Measurements from ENCODE around the gene ASB2. TPM values are rescaled to one million over a fixed set of nuclear protein-coding genes. Genes with fewer than 3 reads are reported as not detected.

ASB2 gene
- polyA plus RNA-seq, 2 donors, result 4.5 to 4.7 TPM

DNA sequence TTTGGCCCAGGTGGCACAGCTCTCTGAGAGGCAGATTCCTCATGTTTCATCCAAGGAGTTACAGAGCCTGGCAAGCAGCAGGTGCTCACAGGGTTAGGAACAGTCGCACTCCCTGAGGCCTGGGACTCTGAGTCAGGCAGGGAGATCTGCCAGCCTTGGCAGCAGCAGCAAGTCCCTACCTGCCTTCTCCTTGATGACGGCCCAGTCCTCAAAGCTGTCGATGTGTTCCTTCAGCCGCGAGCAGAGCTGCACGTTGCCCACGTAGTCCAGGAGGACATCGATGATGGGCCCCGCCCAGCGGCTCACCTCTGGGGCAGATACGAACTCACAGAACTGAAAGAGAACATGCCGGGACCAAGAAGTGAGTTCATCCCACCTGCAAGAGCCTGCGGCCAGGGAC lies 38.9 kb downstream of the ASB2 start:
- Histone ChIP-seq H3K27me3 (ENCODE audit: control insufficient read depth in 1 of 2, insufficient read depth in 2 of 2, low read length in 2 of 2) (no peaks in the 10 kb centered on the region), H3K4me3 (ENCODE audit: low read depth in 1 of 2, low read length in 2 of 2) (no peak overlapping the region), H3K36me3 (ENCODE audit: control insufficient read depth in 2 of 2, insufficient read depth in 2 of 2, low read length in 1 of 2) (no peaks in the 10 kb centered on the region), H3K4me1 (ENCODE audit: control insufficient read depth in 2 of 2, insufficient read depth in 2 of 2, low read length in 1 of 2) (peaks cover 4 to 22% of the 10 kb centered on the region in 2 donors), H3K27ac (ENCODE audit: low read depth in 2 of 2, low read length in 1 of 2) (peak overlapping the region; percentile 48 to 72), H3K9me3 (ENCODE audit: control insufficient read depth in 2 of 2, insufficient read depth in 1 of 2, low read depth in 1 of 2, low read length in 1 of 2) (peaks cover 0 to 6% of the 10 kb centered on the region in 2 donors)
- WGBS, 2 donors, result 51 to 61% methylated on average over 13 of the region's 13 CpGs

DNA sequence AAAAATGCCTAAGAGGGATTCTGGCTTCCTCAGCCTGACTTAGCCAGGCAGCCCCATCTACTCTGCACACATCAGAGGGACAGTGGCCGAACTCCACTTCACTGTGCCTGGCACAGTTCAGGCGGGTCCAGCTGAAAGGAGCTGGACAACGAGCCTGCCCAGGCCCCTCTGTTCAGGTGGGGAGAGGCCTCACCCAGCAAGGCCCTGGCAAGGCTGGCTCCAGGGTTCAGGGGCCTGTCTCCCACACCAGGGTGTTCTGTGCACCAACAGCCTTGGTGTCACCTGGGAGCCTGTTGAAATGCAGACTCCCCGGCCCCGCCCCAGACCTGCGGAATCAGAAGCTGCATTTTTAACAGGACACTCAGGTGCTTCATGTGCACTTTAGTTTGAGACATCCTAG lies 39.4 kb downstream of the ASB2 start:
- Histone ChIP-seq H3K36me3 (ENCODE audit: control insufficient read depth in 2 of 2, insufficient read depth in 2 of 2, low read length in 1 of 2) (peaks cover 0 to 2% of the 10 kb centered on the region in 2 donors), H3K4me1 (ENCODE audit: control insufficient read depth in 2 of 2, insufficient read depth in 2 of 2, low read length in 1 of 2) (peaks cover 2 to 22% of the 10 kb centered on the region in 2 donors), H3K27ac (ENCODE audit: low read depth in 2 of 2, low read length in 1 of 2) (peak overlapping the region; percentile 48 to 72), H3K27me3 (ENCODE audit: control insufficient read depth in 1 of 2, insufficient read depth in 2 of 2, low read length in 2 of 2) (no peaks in the 10 kb centered on the region), H3K9me3 (ENCODE audit: control insufficient read depth in 2 of 2, insufficient read depth in 1 of 2, low read depth in 1 of 2, low read length in 1 of 2) (peaks cover 0 to 6% of the 10 kb centered on the region in 2 donors), H3K4me3 (ENCODE audit: low read depth in 1 of 2, low read length in 2 of 2) (no peak overlapping the region)
- WGBS, 2 donors, result 75 to 91% methylated on average over 6 of the region's 6 CpGs

DNA sequence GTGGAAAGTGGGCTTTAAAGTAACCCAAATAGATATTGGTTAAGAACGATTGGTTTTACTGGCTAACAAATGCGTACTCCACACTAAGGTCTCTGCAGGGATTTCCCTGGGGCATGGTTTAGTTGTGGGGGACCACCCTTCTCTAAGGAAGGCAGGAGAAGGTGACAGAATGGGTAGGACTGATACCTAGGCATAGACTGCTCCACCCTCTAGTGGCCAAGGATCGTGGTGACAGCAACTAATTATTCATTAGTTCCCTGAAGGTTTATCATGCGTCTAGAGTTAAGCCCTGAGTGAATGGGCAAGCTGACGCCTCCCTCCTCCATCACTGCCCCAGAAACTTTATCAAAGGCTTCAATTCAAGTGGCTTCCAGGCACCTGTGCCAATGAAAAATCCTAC lies 40.1 kb downstream of the ASB2 start:
- H3K4me3 ChIP-seq (ENCODE audit: low read depth in 1 of 2, low read length in 2 of 2), result no peak overlapping the region
- no peak overlapping the region for H3K27ac ChIP-seq (ENCODE audit: low read depth in 2 of 2, low read length in 1 of 2)
- H3K4me1 ChIP-seq (ENCODE audit: control insufficient read depth in 2 of 2, insufficient read depth in 2 of 2, low read length in 1 of 2), result peaks cover 0 to 20% of the 10 kb centered on the region in 2 donors
- WGBS, 2 donors, result 28% methylated on average over 5 of the region's 5 CpGs
- H3K9me3 ChIP-seq (ENCODE audit: control insufficient read depth in 2 of 2, insufficient read depth in 1 of 2, low read depth in 1 of 2, low read length in 1 of 2), result peaks cover 0 to 6% of the 10 kb centered on the region in 2 donors
- no peaks in the 10 kb centered on the region for H3K27me3 ChIP-seq (ENCODE audit: control insufficient read depth in 1 of 2, insufficient read depth in 2 of 2, low read length in 2 of 2)
- peaks cover 0 to 2% of the 10 kb centered on the region in 2 donors for H3K36me3 ChIP-seq (ENCODE audit: control insufficient read depth in 2 of 2, insufficient read depth in 2 of 2, low read length in 1 of 2)

DNA sequence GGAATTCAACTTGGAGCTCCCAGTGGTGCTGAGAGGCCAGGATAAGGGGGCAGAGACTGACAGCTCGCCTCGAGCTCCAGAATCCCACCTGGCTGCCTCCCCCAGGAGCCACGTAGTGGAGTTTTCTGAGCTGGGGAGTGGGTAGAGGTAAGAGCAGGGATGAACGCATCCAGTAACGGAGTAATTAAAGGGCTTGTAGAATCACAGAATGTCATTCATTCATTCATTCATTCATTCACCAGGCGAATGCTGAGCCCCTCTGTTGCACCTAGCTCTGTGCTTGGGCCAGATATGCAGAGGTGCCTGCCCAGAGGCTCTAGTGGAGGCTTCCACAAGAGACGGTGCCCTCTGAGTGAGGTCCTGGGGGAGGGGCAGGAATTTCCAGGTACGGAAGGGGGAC lies 41.2 kb downstream of the ASB2 start:
- WGBS, 2 donors, result 81 to 84% methylated on average over 8 of the region's 8 CpGs
- Histone ChIP-seq H3K27me3 (ENCODE audit: control insufficient read depth in 1 of 2, insufficient read depth in 2 of 2, low read length in 2 of 2) (no peaks in the 10 kb centered on the region), H3K9me3 (ENCODE audit: control insufficient read depth in 2 of 2, insufficient read depth in 1 of 2, low read depth in 1 of 2, low read length in 1 of 2) (peaks cover 0 to 6% of the 10 kb centered on the region in 2 donors), H3K36me3 (ENCODE audit: control insufficient read depth in 2 of 2, insufficient read depth in 2 of 2, low read length in 1 of 2) (peaks cover 0 to 2% of the 10 kb centered on the region in 2 donors), H3K4me3 (ENCODE audit: low read depth in 1 of 2, low read length in 2 of 2) (no peak overlapping the region), H3K27ac (ENCODE audit: low read depth in 2 of 2, low read length in 1 of 2) (no peak overlapping the region), H3K4me1 (ENCODE audit: control insufficient read depth in 2 of 2, insufficient read depth in 2 of 2, low read length in 1 of 2) (peaks cover 0 to 20% of the 10 kb centered on the region in 2 donors)

DNA sequence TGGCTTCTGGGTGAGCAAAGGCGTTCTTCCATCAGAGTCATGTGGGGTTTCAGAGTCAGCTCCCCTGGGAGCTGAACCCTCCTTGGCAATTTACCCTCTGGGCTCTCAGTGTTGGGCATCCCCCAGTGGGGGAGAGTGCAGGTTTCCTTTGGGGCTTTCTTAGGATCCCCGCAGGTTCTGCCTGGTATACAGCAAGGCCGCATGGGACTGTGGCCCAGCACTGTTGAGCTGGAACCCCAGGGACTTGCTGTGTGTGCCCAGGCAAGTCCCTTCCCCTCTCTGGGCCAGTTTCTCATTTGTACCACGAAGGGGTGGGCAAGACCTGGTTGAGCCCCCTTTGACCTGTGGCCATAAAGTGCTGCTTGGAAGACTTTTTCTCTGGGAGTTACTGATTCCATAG lies 43.7 kb downstream of the ASB2 start:
- H3K27ac ChIP-seq (ENCODE audit: low read depth in 2 of 2, low read length in 1 of 2), result no peak overlapping the region

DNA sequence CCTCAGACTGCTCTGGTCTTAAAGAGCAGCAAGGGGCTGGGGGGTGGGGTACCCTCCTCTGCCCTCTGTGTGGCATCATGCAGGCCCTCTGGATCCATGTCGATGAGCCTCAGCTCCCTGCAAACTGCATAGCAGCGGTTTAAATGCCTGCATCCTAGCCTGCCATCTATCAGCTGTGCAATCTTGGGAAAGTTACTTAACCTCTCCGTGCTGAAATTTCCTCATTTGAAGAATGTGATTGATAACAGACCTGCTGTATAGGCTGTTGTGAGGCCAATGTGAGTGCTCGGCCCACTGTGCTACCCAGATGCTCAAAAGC lies 45.4 kb downstream of the ASB2 start:
- Histone ChIP-seq H3K4me1 (ENCODE audit: control insufficient read depth in 2 of 2, insufficient read depth in 2 of 2, low read length in 1 of 2) (peaks cover 3 to 7% of the 10 kb centered on the region in 2 donors), H3K4me3 (ENCODE audit: low read depth in 1 of 2, low read length in 2 of 2) (no peak overlapping the region), H3K27ac (ENCODE audit: low read depth in 2 of 2, low read length in 1 of 2) (no peak overlapping the region), H3K27me3 (ENCODE audit: control insufficient read depth in 1 of 2, insufficient read depth in 2 of 2, low read length in 2 of 2) (no peaks in the 10 kb centered on the region), H3K9me3 (ENCODE audit: control insufficient read depth in 2 of 2, insufficient read depth in 1 of 2, low read depth in 1 of 2, low read length in 1 of 2) (no peaks in the 10 kb centered on the region), H3K36me3 (ENCODE audit: control insufficient read depth in 2 of 2, insufficient read depth in 2 of 2, low read length in 1 of 2) (peaks cover 0 to 2% of the 10 kb centered on the region in 2 donors)
- WGBS, 2 donors, result 84 to 86% methylated on average over 4 of the region's 4 CpGs

More for the DNA sequence above, 43.7 kb downstream of the ASB2 start:
- H3K9me3 ChIP-seq (ENCODE audit: control insufficient read depth in 2 of 2, insufficient read depth in 1 of 2, low read depth in 1 of 2, low read length in 1 of 2), result no peaks in the 10 kb centered on the region
- H3K36me3 ChIP-seq (ENCODE audit: control insufficient read depth in 2 of 2, insufficient read depth in 2 of 2, low read length in 1 of 2), result peaks cover 0 to 2% of the 10 kb centered on the region in 2 donors
- WGBS, 2 donors, result 89% methylated on average over 4 of the region's 4 CpGs
- H3K4me3 ChIP-seq (ENCODE audit: low read depth in 1 of 2, low read length in 2 of 2), result no peak overlapping the region
- no peaks in the 10 kb centered on the region for H3K27me3 ChIP-seq (ENCODE audit: control insufficient read depth in 1 of 2, insufficient read depth in 2 of 2, low read length in 2 of 2)
- peaks cover 0 to 16% of the 10 kb centered on the region in 2 donors for H3K4me1 ChIP-seq (ENCODE audit: control insufficient read depth in 2 of 2, insufficient read depth in 2 of 2, low read length in 1 of 2)

DNA sequence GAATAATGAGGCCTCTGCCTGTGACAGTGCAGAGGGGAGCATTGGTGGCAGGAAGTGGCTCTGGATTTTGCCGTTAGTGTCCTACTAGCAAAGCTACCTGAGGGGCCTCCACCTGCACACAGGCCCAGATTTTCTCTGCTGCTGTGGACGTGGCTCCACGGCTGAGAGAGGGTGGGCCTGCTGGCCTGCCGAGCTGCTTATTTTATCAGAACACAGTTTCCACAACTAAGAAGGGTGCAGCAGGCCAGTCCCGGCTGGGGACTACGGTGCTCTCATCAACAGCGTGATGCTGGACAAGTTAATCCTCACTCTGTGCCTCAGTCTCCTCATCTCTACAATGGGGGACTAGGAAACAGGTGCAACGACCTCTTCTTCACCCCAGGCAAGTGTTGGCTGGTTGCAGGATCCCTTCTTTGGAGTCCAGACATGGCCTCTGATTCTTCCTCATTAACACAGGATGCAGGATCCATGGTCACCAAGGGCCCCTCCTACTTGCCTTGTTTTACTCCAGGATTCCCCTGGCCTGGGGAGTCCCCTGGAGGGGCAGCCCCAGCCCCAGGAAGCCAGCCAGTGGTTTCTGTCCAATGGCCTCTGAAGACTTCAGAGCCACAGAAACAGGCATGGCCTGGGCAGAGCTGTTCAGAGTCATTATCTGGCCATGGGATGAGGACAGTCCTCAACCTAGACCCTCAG lies 45.9 kb downstream of the ASB2 start:
- peaks cover 3 to 7% of the 10 kb centered on the region in 2 donors for H3K4me1 ChIP-seq (ENCODE audit: control insufficient read depth in 2 of 2, insufficient read depth in 2 of 2, low read length in 1 of 2)
- H3K27me3 ChIP-seq (ENCODE audit: control insufficient read depth in 1 of 2, insufficient read depth in 2 of 2, low read length in 2 of 2), result no peaks in the 10 kb centered on the region
- H3K27ac ChIP-seq (ENCODE audit: low read depth in 2 of 2, low read length in 1 of 2), result no peak overlapping the region
- no peak overlapping the region for H3K4me3 ChIP-seq (ENCODE audit: low read depth in 1 of 2, low read length in 2 of 2)
- H3K36me3 ChIP-seq (ENCODE audit: control insufficient read depth in 2 of 2, insufficient read depth in 2 of 2, low read length in 1 of 2), result peaks cover 0 to 2% of the 10 kb centered on the region in 2 donors
- no peaks in the 10 kb centered on the region for H3K9me3 ChIP-seq (ENCODE audit: control insufficient read depth in 2 of 2, insufficient read depth in 1 of 2, low read depth in 1 of 2, low read length in 1 of 2)
- 84 to 86% methylated on average over 8 of the region's 8 CpGs for WGBS, 2 donors

DNA sequence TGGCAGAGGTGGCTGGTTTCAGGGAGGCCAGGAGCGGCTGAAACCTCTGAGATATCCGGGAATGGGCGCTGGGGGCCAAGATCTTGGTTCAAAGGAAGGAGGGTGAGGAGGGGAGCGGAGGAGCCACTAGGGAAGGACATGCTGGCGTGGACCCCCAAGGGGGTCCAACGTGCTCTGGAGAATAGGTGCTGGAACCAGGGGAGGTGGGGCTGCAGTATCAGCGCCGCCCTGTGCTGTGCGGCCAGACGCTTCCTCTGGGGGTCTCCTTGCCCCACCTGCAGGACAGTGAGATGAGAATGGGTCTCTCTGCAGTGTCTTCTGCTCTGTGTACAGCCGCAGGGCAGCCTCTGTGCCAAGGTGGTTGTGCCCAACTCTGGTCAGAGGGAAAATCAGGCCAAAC lies 46.7 kb downstream of the ASB2 start:
- Histone ChIP-seq H3K9me3 (ENCODE audit: control insufficient read depth in 2 of 2, insufficient read depth in 1 of 2, low read depth in 1 of 2, low read length in 1 of 2) (no peaks in the 10 kb centered on the region), H3K27me3 (ENCODE audit: control insufficient read depth in 1 of 2, insufficient read depth in 2 of 2, low read length in 2 of 2) (no peaks in the 10 kb centered on the region), H3K4me1 (ENCODE audit: control insufficient read depth in 2 of 2, insufficient read depth in 2 of 2, low read length in 1 of 2) (peaks cover 3 to 7% of the 10 kb centered on the region in 2 donors), H3K4me3 (ENCODE audit: low read depth in 1 of 2, low read length in 2 of 2) (no peak overlapping the region), H3K27ac (ENCODE audit: low read depth in 2 of 2, low read length in 1 of 2) (no peak overlapping the region), H3K36me3 (ENCODE audit: control insufficient read depth in 2 of 2, insufficient read depth in 2 of 2, low read length in 1 of 2) (peaks cover 0 to 2% of the 10 kb centered on the region in 2 donors)
- 80 to 82% methylated on average over 11 of the region's 11 CpGs for WGBS, 2 donors

DNA sequence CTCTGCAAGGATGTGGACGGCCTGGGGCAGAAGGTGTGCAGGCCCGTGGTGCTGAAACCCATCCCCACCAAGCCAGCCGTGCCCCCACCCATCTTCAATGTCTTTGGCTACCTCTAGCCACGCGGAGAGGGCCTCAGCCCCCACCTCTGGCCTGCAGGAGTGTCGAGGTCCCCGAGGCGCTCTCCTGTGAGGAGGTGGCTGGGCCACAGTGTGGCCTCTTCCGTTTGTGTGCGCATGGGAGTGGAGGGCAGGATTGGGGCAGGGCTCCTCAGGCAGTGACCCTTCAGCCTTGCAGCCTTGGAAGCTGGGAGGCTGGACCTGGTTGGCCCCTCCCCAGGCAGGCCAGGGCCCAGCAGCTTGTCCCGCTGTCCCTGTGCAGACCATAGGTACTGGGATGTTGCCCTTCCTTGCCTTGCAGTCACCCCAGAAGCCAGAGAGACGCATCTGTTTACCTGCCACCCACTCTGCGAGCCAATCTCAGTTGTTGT lies 47.3 kb downstream of the ASB2 start:
- no peak overlapping the region for H3K4me3 ChIP-seq (ENCODE audit: low read depth in 1 of 2, low read length in 2 of 2)
- no peaks in the 10 kb centered on the region for H3K9me3 ChIP-seq (ENCODE audit: control insufficient read depth in 2 of 2, insufficient read depth in 1 of 2, low read depth in 1 of 2, low read length in 1 of 2)
- H3K27ac ChIP-seq (ENCODE audit: low read depth in 2 of 2, low read length in 1 of 2), result no peak overlapping the region
- H3K27me3 ChIP-seq (ENCODE audit: control insufficient read depth in 1 of 2, insufficient read depth in 2 of 2, low read length in 2 of 2), result no peaks in the 10 kb centered on the region
- peaks cover 3 to 7% of the 10 kb centered on the region in 2 donors for H3K4me1 ChIP-seq (ENCODE audit: control insufficient read depth in 2 of 2, insufficient read depth in 2 of 2, low read length in 1 of 2)
- 74 to 78% methylated on average over 13 of the region's 13 CpGs for WGBS, 2 donors
- peaks cover 0 to 2% of the 10 kb centered on the region in 2 donors for H3K36me3 ChIP-seq (ENCODE audit: control insufficient read depth in 2 of 2, insufficient read depth in 2 of 2, low read length in 1 of 2)

Measured in esophagus (tissue), 2 donors.